ENCODE data around the gene NPC2. TPM values are rescaled to one million over a fixed set of nuclear protein-coding genes. Genes with fewer than 3 reads are reported as not detected.
"Not testable (repeated sequence)": the region's sequence is repeated elsewhere in the genome, so short reads cannot be mapped to it uniquely, and the experiment has no call there.

Gene NPC2
- total RNA-seq, 1 donor from 2014 or later: 238 TPM

- DNase-seq (ENCODE audit: low read depth, low spot score): no peak
These were observed 20.5 kb downstream of the NPC2 start for GRCh38 chr14:74472601-74473000.

DNA sequence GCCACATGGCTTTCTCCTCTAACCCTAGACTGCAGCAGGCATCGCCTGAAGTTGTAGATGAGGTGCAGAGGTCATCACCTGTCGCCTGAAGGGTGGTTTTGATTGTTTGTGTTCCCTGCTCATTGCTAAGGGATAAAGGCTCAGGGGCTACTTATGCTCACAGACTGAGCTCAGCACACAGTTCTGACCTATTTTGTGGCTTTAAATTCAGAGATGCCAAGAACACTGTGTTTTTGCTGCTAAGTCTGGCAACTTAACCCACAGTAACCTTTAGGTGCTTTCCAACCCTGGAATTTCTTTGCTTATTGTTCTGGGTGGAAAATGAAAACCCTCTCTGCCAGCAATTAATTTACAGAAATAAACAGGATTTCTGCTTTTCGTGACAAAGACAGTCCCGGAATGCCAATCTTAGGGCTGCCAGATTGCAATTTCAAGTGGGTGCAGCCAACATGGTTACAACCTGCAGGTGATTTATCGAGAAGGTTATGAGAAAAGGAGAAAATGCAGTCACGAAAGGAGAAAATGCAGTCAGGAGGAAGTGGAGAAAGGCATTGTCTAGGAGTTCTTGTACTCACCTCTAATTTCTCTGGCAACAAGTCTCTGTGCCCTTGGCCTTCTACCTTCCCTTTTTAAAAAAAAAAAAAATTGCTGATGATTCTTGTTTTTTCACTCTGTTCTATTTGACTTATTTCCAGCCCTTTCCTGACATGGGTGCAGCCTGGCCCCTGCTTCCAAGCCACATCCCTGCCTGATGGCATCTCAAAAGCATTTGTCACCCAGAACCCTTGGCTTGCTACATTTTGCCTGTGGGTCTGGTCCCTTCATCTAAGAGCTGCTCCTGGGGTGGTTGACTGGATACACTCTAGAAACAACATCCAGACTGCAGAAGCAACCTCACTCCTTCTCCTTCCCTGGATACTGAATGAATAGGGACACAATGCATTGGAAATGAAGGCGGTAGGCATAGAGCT lies 23.3 kb downstream of the NPC2 start:
- DNase-seq (ENCODE audit: low read depth, low spot score): no peak

DNA sequence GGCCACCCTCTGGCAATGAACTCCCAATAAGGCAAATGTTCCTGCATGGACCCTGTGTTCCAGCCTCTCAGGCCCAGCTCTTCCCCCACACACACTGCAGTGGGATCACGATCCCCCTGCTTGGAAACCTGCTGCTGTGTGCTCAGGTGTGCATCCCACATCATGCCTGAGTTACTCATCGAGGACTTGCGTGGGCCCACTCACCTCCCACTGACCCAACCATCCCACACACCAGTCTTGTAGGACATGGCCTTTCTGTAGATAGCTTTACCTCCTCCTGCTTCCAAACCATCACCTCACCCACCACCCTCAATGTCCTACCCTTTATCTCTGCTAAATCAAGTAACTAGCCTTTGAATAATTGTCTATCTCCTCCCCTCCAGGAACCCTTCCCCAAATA lies 24.6 kb downstream of the NPC2 start:
- DNase-seq (ENCODE audit: low read depth, low spot score): no peak

GRCh38 chr14:74465335-74465734 lies 27.8 kb downstream of the NPC2 start:
- no peak for DNase-seq (ENCODE audit: low read depth, low spot score)

DNA sequence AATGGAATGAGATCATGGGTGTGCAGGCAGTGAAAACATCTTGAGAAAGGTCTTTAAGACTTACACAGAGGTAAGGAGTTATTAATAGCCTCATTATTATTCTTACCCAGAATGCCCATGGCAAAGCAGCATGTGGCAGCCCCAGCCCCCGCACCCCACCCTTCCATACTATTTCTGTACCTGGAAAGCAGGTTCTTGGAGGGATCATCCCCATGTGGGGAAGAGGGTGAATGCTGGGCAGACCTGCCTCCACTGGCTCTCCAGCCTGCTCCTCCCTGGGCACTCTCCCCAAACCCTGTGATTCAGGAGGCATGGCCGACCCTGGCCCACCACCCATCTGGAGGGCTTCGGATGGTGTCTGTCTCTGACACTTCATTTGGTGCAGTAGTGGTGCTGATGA lies 28.3 kb downstream of the NPC2 start:
- no peak for DNase-seq (ENCODE audit: low read depth, low spot score)

DNA sequence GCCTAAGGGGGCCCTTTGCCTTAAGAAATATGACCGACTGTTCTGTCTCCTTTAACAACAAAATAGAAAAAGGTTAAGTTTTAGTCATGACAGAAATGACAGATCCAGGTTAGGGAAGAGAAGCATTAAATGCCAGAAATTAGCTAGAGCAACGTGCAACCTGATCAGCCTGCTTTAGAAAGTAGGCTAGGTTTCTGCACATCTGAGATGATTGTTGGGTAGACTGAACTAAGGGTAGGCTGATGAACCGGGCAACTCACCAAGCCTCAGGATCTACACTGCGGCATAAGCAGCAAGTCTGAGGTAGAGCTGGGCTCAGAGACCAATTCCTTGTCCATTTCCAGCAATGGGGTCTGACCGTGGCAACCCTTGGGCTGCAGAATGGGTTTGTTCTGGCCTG lies 29.4 kb downstream of the NPC2 start:
- DNase-seq (ENCODE audit: low read depth, low spot score): no peak

DNA sequence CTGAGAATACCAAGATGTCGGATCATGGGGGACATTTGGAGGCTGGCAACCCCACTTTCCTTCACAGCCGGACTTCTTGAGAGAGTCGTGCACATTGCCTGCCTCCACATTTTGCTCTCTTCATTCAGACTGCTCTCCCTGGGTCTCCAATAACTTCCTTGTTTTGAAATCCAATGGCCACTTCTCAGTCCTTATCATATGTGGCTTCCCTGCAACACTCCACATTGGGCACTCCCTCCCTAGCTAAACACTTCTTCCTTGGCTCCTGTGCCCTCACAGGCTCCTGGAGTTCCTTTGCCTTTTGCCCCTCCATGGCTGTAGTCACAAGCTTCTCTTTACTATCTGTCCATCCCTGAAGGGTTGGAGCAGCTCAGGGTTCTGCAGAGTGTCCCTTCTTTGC lies 30.1 kb downstream of the NPC2 start:
- DNase-seq (ENCODE audit: low read depth, low spot score): no peak

DNA sequence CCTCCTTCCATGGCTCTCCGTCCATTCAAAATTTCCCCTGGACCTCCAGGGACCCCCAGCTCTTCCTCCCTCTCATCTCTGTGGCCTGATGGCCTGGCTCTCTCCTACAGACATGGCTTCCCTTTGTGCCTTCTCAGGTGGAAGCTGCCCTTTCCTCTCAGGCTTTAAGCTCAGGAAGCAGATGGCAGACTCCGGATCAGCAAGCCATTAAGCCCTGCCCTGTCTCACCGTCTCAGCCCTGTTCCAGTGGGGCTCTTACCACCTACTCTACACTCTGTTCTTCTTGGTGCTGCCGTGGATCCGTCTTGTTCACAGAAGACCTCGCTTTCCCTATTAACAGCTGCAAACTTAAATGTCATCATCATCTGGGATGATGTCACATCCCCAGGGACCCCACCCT lies 33.1 kb downstream of the NPC2 start:
- DNase-seq (ENCODE audit: low read depth, low spot score): no peak

DNA sequence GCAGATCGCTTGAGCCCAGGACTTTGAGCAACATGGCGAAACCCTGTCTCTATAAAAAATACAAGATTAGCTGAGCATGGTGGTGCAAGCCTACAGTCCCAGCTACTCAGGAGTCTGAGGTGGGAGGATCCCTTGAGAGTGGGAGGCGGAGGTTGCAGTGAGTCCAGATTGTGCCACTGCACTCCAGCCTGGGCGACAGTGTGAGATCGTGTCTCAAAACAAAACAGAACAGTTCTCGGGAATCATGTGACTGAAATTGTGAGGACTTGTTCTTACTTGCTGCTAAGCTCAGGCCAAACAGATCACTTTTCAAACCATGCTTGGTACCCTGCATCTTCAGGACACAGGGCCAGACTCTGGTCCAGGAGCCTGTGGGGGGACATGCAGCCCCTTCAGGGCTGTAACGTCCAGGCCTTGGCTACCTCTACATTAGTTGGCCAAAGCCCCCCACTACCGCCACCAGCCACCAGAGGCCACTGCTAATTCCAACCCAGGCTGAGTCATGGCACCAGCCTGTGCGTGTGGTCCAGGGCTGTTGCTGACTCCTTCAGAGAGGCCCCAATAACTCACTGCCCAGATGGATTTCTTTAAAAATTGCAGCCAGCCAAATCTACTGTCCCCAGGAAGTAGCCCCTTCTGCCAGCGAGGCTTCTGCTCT lies 33.7 kb downstream of the NPC2 start:
- DNase-seq (ENCODE audit: low read depth, low spot score): no peak

- no peak for DNase-seq (ENCODE audit: low read depth, low spot score)
These were observed 35.6 kb downstream of the NPC2 start for GRCh38 chr14:74457565-74457895.

GRCh38 chr14:74456684-74457564 lies 36.2 kb downstream of the NPC2 start:
- no peak for DNase-seq (ENCODE audit: low read depth, low spot score)

DNA sequence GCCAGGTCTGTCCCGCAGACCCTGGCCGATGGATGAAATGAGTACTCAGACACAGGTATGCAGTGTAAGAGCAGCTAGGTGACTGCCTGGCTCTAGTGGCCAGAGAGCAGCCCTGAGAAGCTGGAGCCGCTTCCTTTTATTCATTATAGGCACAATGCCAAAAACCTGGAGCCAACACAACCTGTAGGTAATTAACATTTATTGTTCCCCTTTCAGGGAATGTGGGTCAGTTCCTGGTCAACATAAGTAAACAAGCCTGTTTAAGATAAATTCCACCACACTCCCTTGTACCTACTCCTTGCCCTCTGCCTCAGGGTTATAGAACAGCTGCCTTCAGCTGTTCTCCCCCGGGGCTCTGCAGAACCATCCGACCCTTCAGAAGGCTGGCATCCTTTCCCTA lies 38.7 kb downstream of the NPC2 start:
- not testable (repeated sequence) for DNase-seq (ENCODE audit: low read depth, low spot score)

- no peak for DNase-seq (ENCODE audit: low read depth, low spot score)
These were observed 48.2 kb downstream of the NPC2 start for GRCh38 chr14:74444866-74445265.

GRCh38 chr14:74442757-74443156 lies 50.3 kb downstream of the NPC2 start:
- no peak for DNase-seq (ENCODE audit: low read depth, low spot score)

GRCh38 chr14:74441113-74441512 lies 52.0 kb downstream of the NPC2 start:
- no peak for DNase-seq (ENCODE audit: low read depth, low spot score)

- DNase-seq (ENCODE audit: low read depth, low spot score): no peak
These were observed 54.7 kb downstream of the NPC2 start for GRCh38 chr14:74438351-74438915.

GRCh38 chr14:74437496-74438053 lies 55.5 kb downstream of the NPC2 start:
- DNase-seq (ENCODE audit: low read depth, low spot score): no peak

GRCh38 chr14:74434294-74434693 lies 58.8 kb downstream of the NPC2 start:
- DNase-seq (ENCODE audit: low read depth, low spot score): no peak

DNA sequence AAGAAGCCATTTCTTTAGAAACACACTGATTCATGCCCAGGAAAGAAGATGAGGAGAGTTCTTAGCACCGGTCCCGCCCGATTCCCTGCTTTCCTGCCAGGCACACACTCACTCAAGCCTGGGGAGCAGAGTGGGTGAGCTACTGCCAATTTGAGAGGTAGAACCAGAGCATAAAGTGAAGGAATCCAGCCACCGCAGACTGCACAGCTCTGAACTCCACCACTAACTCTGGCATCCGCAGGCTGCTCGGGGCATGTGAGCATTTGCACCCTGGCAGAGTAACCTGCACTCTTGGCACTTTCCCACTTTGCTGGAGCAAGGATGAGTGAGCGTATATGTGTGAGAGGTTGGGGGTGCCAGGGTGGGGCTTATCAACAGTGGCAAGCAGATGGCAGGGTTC lies 63.1 kb downstream of the NPC2 start:
- DNase-seq (ENCODE audit: low read depth, low spot score): no peak

All from pulmonary artery endothelial cell (primary cell).